IMR-90 (cell line): ENCODE data around the gene TMEM63A. TPM values are rescaled to one million over a fixed set of nuclear protein-coding genes. Genes with fewer than 3 reads are reported as not detected.

ENCODE experiments used
- ATAC-seq: fragments of 200-7000 bp; cut with Tn5 transposase; 2 replicates; pipeline ENCODE4 v1.9.1; 2020; ENCODE audit warnings: low read depth, mild to moderate bottlenecking, moderate library complexity
- BruUV-seq: library from RNA; stranded (reverse); fragments of 400-500 nt; replicated peaks from 2 replicates; lab custom pipeline; 2021; lab: Mats Ljungman, UMichigan
- CTCF ChIA-PET: fragments of 300-600 bp; formaldehyde crosslinking; extraction: SDS; loops from one replicate; lab custom pipeline; 2021; ENCODE audit warnings: antibody characterized with exemption; lab: Yijun Ruan, JAX
- POLR2A ChIA-PET: fragments of 300-600 bp; sonication (Branson Sonifier 250); formaldehyde crosslinking; loops from one replicate; lab custom pipeline; 2022; ENCODE audit warnings: antibody characterized with exemption; ENCODE audit not compliant: unreplicated experiment; lab: Charles Lee
- DNase-seq: peaks from one replicate; pipeline ENCODE4 v3.0.0; 2013
- H2AFZ ChIP-seq: replicated peaks from 2 replicates; pipeline ENCODE3; 2013; ENCODE audit warnings: low read length, mild to moderate bottlenecking; ENCODE audit not compliant: poor library complexity
- H2AK5ac ChIP-seq: 2 replicates; pipeline ENCODE4 v1.6.1; 2013; ENCODE audit warnings: low read depth, low read length, inconsistent platforms
- H2AK9ac ChIP-seq: replicated peaks from 2 replicates; pipeline ENCODE3; 2013; ENCODE audit warnings: mild to moderate bottlenecking, low read depth, low read length, moderate library complexity; ENCODE audit not compliant: poor library complexity
- H2BK120ac ChIP-seq: 2 replicates; pipeline ENCODE4 v1.6.1; 2013; ENCODE audit warnings: low read depth, low read length, inconsistent platforms
- H2BK15ac ChIP-seq: 3 replicates; pipeline ENCODE4 v1.6.1; 2013; ENCODE audit warnings: low read depth, low read length, inconsistent platforms
- H2BK20ac ChIP-seq: 2 replicates; pipeline ENCODE4 v1.6.1; 2013; ENCODE audit warnings: low read depth, mild to moderate bottlenecking, inconsistent platforms, low read length, moderate library complexity
- H2BK5ac ChIP-seq: 2 replicates; pipeline ENCODE4 v1.6.1; 2013; ENCODE audit warnings: mild to moderate bottlenecking, low read depth, low read length, inconsistent platforms; ENCODE audit not compliant: poor library complexity, severe bottlenecking
- H3K14ac ChIP-seq: replicated peaks from 2 replicates; pipeline ENCODE4 v1.6.1; 2013; ENCODE audit warnings: low read depth, low read length, inconsistent platforms
- H3K18ac ChIP-seq: 2 replicates; pipeline ENCODE4 v1.6.1; 2013; ENCODE audit warnings: low read depth, low read length, control low read depth
- H3K23ac ChIP-seq: 2 replicates; pipeline ENCODE4 v1.6.1; 2013; ENCODE audit warnings: low read depth, low read length, inconsistent platforms
- H3K27ac ChIP-seq: 2 replicates; pipeline ENCODE4 v1.5.1; 2013; ENCODE audit warnings: mild to moderate bottlenecking, control low read depth, low read length; ENCODE audit not compliant: insufficient read depth
- H3K27me3 ChIP-seq: 2 replicates; pipeline ENCODE4 v1.6.1; 2013; ENCODE audit warnings: low read length; ENCODE audit not compliant: control insufficient read depth, insufficient read depth
- H3K36me3 ChIP-seq: 2 replicates; pipeline ENCODE4 v1.6.1; 2013; ENCODE audit warnings: low read length, mixed read lengths; ENCODE audit not compliant: control insufficient read depth, insufficient read depth
- H3K4ac ChIP-seq: 2 replicates; pipeline ENCODE4 v1.6.1; 2013; ENCODE audit warnings: low read depth, low read length, inconsistent platforms
- H3K4me1 ChIP-seq: 2 replicates; pipeline ENCODE4 v1.6.1; 2013; ENCODE audit warnings: low read length, mixed read lengths; ENCODE audit not compliant: control insufficient read depth, insufficient read depth
- H3K4me2 ChIP-seq: 2 replicates; pipeline ENCODE4 v1.6.1; 2013; ENCODE audit warnings: low read depth, mild to moderate bottlenecking, control low read depth, low read length, moderate library complexity
- H3K4me3 ChIP-seq: 2 replicates; pipeline ENCODE4 v1.5.1; 2013; ENCODE audit warnings: low read depth, mild to moderate bottlenecking, control low read depth, low read length, moderate library complexity; ENCODE audit not compliant: insufficient read depth
- H3K56ac ChIP-seq: 2 replicates; pipeline ENCODE4 v1.6.1; 2013; ENCODE audit warnings: low read length, inconsistent platforms; ENCODE audit not compliant: insufficient read depth; ENCODE audit errors: extremely low read depth
- H3K79me1 ChIP-seq, 2 experiments: 2 replicates each; pipeline ENCODE4 v1.6.1; 2013; ENCODE audit warnings: low read length in 2 of 2, inconsistent platforms in 1 of 2, low read depth in 1 of 2
- H3K9ac ChIP-seq: 2 replicates; pipeline ENCODE4 v1.6.1; 2013; ENCODE audit warnings: low read depth, low read length, control low read depth
- H3K9me1 ChIP-seq: 2 replicates; pipeline ENCODE4 v1.6.1; 2013; ENCODE audit warnings: low read length, inconsistent platforms; ENCODE audit not compliant: insufficient read depth
- H3K9me3 ChIP-seq: 2 replicates; pipeline ENCODE4 v1.6.1; 2013; ENCODE audit warnings: low read length; ENCODE audit not compliant: control insufficient read depth, insufficient read depth
- H4K20me1 ChIP-seq: 2 replicates; pipeline ENCODE4 v1.6.1; 2013; ENCODE audit warnings: low read length, inconsistent platforms; ENCODE audit not compliant: insufficient read depth
- H4K5ac ChIP-seq: 2 replicates; pipeline ENCODE4 v1.6.1; 2013; ENCODE audit warnings: mild to moderate bottlenecking, low read depth, low read length, control low read depth
- H4K8ac ChIP-seq, 2 experiments: 2 replicates each; pipeline ENCODE4 v1.6.1; 2013; ENCODE audit warnings: low read depth in 2 of 2, low read length in 2 of 2, control low read depth in 1 of 2, inconsistent platforms in 1 of 2
- H4K91ac ChIP-seq: 2 replicates; pipeline ENCODE4 v1.6.1; 2013; ENCODE audit warnings: low read depth, low read length, inconsistent platforms; ENCODE audit not compliant: insufficient read depth
- FOS ChIP-seq: fragments of 150-350 bp; IDR thresholded peaks from 2 replicates; pipeline ENCODE4 v1.6.1; 2016; ENCODE audit warnings: low read depth, low read length
- MAFK ChIP-seq: IDR thresholded peaks from 2 replicates; pipeline ENCODE4 v1.6.1; 2012; ENCODE audit warnings: low read depth, low read length, improper control_type of control experiment
- NFE2L2 ChIP-seq: fragments of 150-350 bp; IDR thresholded peaks from 2 replicates; pipeline ENCODE4 v1.6.1; 2016; ENCODE audit warnings: low read depth, mild to moderate bottlenecking, low read length
- SMC3 ChIP-seq: fragments of 150-350 bp; IDR thresholded peaks from 2 replicates; pipeline ENCODE4 v1.6.1; 2016; ENCODE audit warnings: low read depth, mild to moderate bottlenecking, antibody characterized with exemption, low read length, moderate library complexity
- WGBS, 2 experiments: methylation state at CpG; one replicate each; pipeline versions ENCODE4 v1.1.5 to v1.1.7; 2013; ENCODE audit warnings: missing lambda C conversion rate in 2 of 2; ENCODE audit not compliant: insufficient read length in 1 of 2; ENCODE audit errors: extremely low coverage in 2 of 2; 5-methylcytosine and 5-hydroxymethylcytosine counted together
- dilution Hi-C: fragments of 300-500 bp; cut with HindIII; formaldehyde crosslinking; loops from one replicate; pipeline ENCODE4 v1.14.3; 2018; ENCODE audit warnings: low sequenced_read_pairs; ENCODE audit not compliant: unreplicated experiment
- in situ Hi-C: fragments of 300-500 bp; cut with MboI; formaldehyde crosslinking; loops from 3 replicates; pipeline ENCODE4 v1.14.3; 2019; ENCODE audit warnings: low sequenced_read_pairs, inconsistent platforms, mixed read lengths
- intact Hi-C: fragments of 100-400 bp; cut with micrococcal nuclease; formaldehyde crosslinking; loops from 2 replicates; pipeline ENCODE4 v1.10.0; 2022
- polyA plus RNA-seq, 3 experiments: library from polyadenylated mRNA; depleted of rRNA; stranded (reverse); fragments of >200 nt; gene quantifications; 2 replicates each; pipeline ENCODE4 v1.2.3, GENCODE V29; 2012; ENCODE audit warnings: low replicate concordance in 1 of 3
- total RNA-seq: library from RNA; depleted of rRNA; stranded (reverse); fragments of >200 nt; gene quantifications from 2 replicates; pipeline ENCODE4 v1.2.3, GENCODE V29; 2012

Gene TMEM63A
- total and polyA plus RNA-seq, 2 of the 4 experiments (the other 2 are of a cell fraction), result 4.7 to 23.3 TPM

DNA sequence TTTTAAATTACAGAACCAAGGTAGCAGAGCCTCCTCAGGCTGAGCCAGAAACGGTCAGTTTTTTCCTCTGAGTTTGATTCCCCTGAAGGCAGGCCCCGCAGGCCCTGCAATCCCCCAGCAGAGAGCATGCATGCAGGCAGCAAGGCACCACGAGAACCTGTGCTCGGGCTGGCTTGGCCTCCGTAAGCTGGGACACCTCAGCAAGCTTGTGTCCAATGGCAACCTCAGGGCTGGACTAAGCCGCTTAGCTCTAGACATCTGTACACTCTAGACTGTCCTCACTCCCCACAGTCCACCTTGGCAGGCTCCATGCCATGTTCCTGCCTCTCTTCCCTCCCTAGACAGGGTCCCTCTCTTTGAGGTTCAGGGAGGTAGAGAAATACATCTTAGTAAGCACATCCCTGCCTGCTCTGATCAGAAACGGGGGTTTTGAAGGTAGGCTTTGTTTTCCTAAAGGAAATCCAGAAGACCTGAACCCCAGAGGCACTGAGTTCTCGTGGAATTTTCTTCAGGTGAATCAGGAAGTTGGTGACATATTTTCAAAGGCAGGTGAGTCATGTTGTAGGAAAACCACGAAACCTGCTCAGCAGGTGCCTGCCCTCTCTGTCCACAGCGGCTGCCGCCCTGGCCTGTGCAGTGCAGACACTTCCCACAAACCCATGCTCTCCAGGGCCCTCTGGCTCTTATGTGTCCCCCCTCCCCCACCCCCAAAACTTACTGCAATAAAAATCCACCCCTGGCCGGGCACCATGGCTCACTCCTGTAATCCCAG lies 7.0 kb downstream of the TMEM63A start:
- H3K36me3 ChIP-seq, result peaks cover 36% of the 10 kb centered on the region
- no peak for DNase-seq
- no TSS peak for BruUV-seq
- no peak overlapping the region for H2BK20ac ChIP-seq
- no peak overlapping the region for H3K4me3 ChIP-seq
- no peak overlapping the region for H3K9ac ChIP-seq
- H4K5ac ChIP-seq, result no peak overlapping the region
- no peak overlapping the region for H2AK9ac ChIP-seq
- no peak overlapping the region for H2AFZ ChIP-seq
- dilution Hi-C loops, result no loop called here
- H3K56ac ChIP-seq, result no peak overlapping the region
- H2BK120ac ChIP-seq, result no peak overlapping the region
- no peak overlapping the region for H2BK5ac ChIP-seq
- peaks cover 27% of the 10 kb centered on the region for H4K20me1 ChIP-seq
- no peak overlapping the region for H3K4ac ChIP-seq
- H2AK5ac ChIP-seq, result no peak overlapping the region
- no peak overlapping the region for H4K8ac ChIP-seq
- H3K4me1 ChIP-seq, result no peaks in the 10 kb centered on the region; the same call in 1 of the 2 replicates
- ChIA-PET POLR2A (no interaction called here), CTCF (no interaction called here)
- peaks cover 7 to 59% of the 10 kb centered on the region in 2 experiments for H3K79me1 ChIP-seq
- no peak overlapping the region for H3K14ac ChIP-seq
- H4K91ac ChIP-seq, result no peak overlapping the region
- H3K27me3 ChIP-seq, result no peaks in the 10 kb centered on the region
- WGBS, 2 experiments, result 84% methylated on average over 6 of the region's 12 CpGs; no CpG with 5 or more reads in 1 of the 2 experiments
- no peaks in the 10 kb centered on the region for H3K9me3 ChIP-seq
- no peak for ATAC-seq
- TF ChIP-seq FOS (no peak), MAFK (no peak), NFE2L2 (no peak), SMC3 (no peak)
- H2BK15ac ChIP-seq, result no peak overlapping the region
- in situ Hi-C loops, result no loop called here
- intact Hi-C loops, result no loop called here
- no peak overlapping the region for H3K18ac ChIP-seq
- H3K23ac ChIP-seq, result no peak overlapping the region
- H3K4me2 ChIP-seq, result no peak overlapping the region
- H3K9me1 ChIP-seq, result peaks cover 12% of the 10 kb centered on the region
- no peak overlapping the region for H3K27ac ChIP-seq
